Measurements from ENCODE around the gene SH2B2. TPM values are rescaled to one million over a fixed set of nuclear protein-coding genes. Genes with fewer than 3 reads are reported as not detected.

Gene SH2B2
- total RNA-seq, 1 experiment from 2014 or later = 12.1 TPM

GRCh38 chr7:102275123-102275703 lies 11.5 kb upstream of the SH2B2 start:
- H2AFZ ChIP-seq = no peak overlapping the region
- no peaks in the 10 kb centered on the region for H3K4me1 ChIP-seq (replicated peaks; ENCODE audit: insufficient read depth)
- CTCF ChIA-PET = interaction anchor here (0.6 kb wide), 1 partner anchor 1018 kb away, joined by 3 read pairs; no protein-coding TSS in a partner anchor
- no peaks in the 10 kb centered on the region for H4K20me1 ChIP-seq (ENCODE audit: insufficient read depth)
- POLR2A ChIA-PET (ENCODE audit: unreplicated experiment) = no interaction called here
- BruUV-seq (replicated peaks) = no TSS peak
- TF ChIP-seq, protein P1, sequence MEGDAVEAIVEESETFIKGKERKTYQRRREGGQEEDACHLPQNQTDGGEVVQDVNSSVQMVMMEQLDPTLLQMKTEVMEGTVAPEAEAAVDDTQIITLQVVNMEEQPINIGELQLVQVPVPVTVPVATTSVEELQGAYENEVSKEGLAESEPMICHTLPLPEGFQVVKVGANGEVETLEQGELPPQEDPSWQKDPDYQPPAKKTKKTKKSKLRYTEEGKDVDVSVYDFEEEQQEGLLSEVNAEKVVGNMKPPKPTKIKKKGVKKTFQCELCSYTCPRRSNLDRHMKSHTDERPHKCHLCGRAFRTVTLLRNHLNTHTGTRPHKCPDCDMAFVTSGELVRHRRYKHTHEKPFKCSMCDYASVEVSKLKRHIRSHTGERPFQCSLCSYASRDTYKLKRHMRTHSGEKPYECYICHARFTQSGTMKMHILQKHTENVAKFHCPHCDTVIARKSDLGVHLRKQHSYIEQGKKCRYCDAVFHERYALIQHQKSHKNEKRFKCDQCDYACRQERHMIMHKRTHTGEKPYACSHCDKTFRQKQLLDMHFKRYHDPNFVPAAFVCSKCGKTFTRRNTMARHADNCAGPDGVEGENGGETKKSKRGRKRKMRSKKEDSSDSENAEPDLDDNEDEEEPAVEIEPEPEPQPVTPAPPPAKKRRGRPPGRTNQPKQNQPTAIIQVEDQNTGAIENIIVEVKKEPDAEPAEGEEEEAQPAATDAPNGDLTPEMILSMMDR (conservative IDR thresholded peaks at IDR 0.05) = no peak
- TF ChIP-seq EZH2 (IDR thresholded peaks at IDR 0.05; ENCODE audit: low read depth) = no peak
- H3K27me3 ChIP-seq (ENCODE audit: insufficient read depth, low read depth) = no peaks in the 10 kb centered on the region
- H3K79me2 ChIP-seq (ENCODE audit: low read depth) = no peaks in the 10 kb centered on the region
- H3K4me3 ChIP-seq = no peak overlapping the region
- no peak overlapping the region for H3K4me2 ChIP-seq
- no peaks in the 10 kb centered on the region for H3K9me3 ChIP-seq (ENCODE audit: insufficient read depth, low read depth)
- H3K9me2 ChIP-seq (ENCODE audit: insufficient read depth) = no peaks in the 10 kb centered on the region
- intact Hi-C loops (cut with micrococcal nuclease; ENCODE audit: unreplicated experiment) = loop anchor here (10.0 kb wide), 1 partner anchor 190 kb away; the partner anchor contains the start of genes ALKBH4 and LRWD1
- peak in 1 of 2 experiments; percentile 22 for DNase-seq
- no peak overlapping the region for H3K27ac ChIP-seq
- H3F3A ChIP-seq (ENCODE audit: insufficient read depth, low read depth) = no peaks in the 10 kb centered on the region
- H3K36me3 ChIP-seq (ENCODE audit: low read depth) = no peaks in the 10 kb centered on the region

DNA sequence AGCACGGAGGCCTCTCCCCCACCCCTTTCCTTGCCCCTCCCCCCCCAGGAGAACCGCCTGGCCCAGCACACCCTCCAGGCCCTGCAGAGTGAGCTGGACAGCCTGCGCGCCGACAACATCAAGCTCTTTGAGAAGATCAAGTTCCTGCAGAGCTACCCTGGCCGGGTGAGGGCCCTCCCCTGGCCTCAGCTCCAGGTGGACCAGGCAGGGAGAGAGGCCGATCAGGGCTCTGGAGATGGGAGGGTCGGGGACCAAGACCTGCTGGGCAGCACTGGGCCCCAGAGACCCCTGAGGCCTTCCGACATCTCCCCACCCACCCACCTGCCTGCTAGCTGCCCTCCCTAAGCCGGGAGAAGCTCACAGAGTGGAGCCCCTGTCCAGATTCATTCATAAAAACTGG lies 8.8 kb upstream of the SH2B2 start:
- Histone ChIP-seq H3K4me1 (replicated peaks; ENCODE audit: insufficient read depth) (no peaks in the 10 kb centered on the region), H3K27ac (no peak overlapping the region), H2AFZ (no peak overlapping the region), H4K20me1 (ENCODE audit: insufficient read depth) (no peaks in the 10 kb centered on the region), H3K4me2 (no peak overlapping the region), H3F3A (ENCODE audit: insufficient read depth, low read depth) (no peaks in the 10 kb centered on the region), H3K36me3 (ENCODE audit: low read depth) (no peaks in the 10 kb centered on the region), H3K27me3 (ENCODE audit: insufficient read depth, low read depth) (no peaks in the 10 kb centered on the region), H3K9me2 (ENCODE audit: insufficient read depth) (no peaks in the 10 kb centered on the region), H3K4me3 (no peak overlapping the region), H3K79me2 (ENCODE audit: low read depth) (no peaks in the 10 kb centered on the region), H3K9me3 (ENCODE audit: insufficient read depth, low read depth) (no peaks in the 10 kb centered on the region)
- no TSS peak for BruUV-seq (replicated peaks)
- POLR2A ChIA-PET (ENCODE audit: unreplicated experiment) = interaction anchor here (0.8 kb wide), 1 partner anchor 57 kb away, joined by 10 read pairs; no protein-coding TSS in a partner anchor
- no peak for TF ChIP-seq EZH2 (IDR thresholded peaks at IDR 0.05; ENCODE audit: low read depth)
- TF ChIP-seq, protein P1 (conservative IDR thresholded peaks at IDR 0.05) = no peak
- CTCF ChIA-PET = interaction anchor here (0.6 kb wide), 1 partner anchor 115 kb away, joined by 7 read pairs; no protein-coding TSS in a partner anchor
- intact Hi-C loops (cut with micrococcal nuclease; ENCODE audit: unreplicated experiment) = loop anchor here (10.0 kb wide), 1 partner anchor 187 kb away; the partner anchor contains the start of genes ALKBH4 and LRWD1
- no peak for DNase-seq

DNA sequence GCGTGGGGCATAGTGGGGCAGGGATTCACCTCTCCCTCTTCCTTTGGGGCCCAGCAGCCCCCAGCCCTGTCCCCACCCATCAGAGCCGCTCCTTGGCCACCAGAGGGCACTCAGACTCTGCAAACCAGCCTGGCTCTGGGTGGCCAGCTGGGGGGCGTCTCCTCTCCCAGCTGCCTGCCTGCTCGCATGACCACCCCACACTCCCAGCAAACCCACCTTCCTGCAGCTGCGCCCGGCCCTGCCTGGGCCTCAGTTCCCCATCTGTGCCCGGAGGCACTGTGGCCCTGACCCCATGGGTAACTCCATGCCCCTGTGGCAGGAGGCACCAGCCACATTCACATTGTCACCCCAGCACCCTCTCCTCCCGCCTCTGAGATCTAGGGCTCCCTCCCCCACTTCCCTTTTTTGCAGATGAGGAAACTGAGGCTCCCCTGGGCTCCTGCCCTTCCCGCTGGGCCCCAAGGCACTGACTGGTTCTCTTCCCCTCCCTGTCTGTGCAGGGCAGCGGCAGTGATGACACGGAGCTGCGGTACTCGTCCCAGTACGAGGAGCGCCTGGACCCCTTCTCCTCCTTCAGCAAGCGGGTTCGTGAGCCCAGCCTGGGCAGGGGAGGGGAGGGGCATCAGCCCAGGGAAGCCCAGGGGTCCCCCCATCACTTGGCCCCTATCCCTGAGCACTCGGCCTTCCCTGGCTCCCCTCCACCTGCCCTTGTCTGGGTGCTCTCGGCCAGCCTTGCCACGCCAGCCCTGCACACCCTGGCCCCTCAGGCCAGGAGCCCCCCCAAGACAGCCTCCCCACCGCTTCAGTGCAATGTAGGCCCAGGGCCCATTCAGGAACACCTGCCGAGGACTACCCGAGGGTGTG lies 6.9 kb upstream of the SH2B2 start:
- no TSS peak for BruUV-seq (replicated peaks)
- intact Hi-C loops (cut with micrococcal nuclease; ENCODE audit: unreplicated experiment) = loop anchor here (1.0 to 10.0 kb wide), 2 partner anchors 111 to 185 kb away; partner anchors contain the start of genes ALKBH4 and LRWD1
- H3K79me2 ChIP-seq (ENCODE audit: low read depth) = no peaks in the 10 kb centered on the region
- H3K4me2 ChIP-seq = no peak overlapping the region
- no peaks in the 10 kb centered on the region for H3K27me3 ChIP-seq (ENCODE audit: insufficient read depth, low read depth)
- no peak overlapping the region for H3K4me3 ChIP-seq
- peak in 1 of 2 experiments; percentile 67 for DNase-seq
- no peak overlapping the region for H2AFZ ChIP-seq
- POLR2A ChIA-PET (ENCODE audit: unreplicated experiment) = no interaction called here
- no peaks in the 10 kb centered on the region for H3K9me3 ChIP-seq (ENCODE audit: insufficient read depth, low read depth)
- no peaks in the 10 kb centered on the region for H3K9me2 ChIP-seq (ENCODE audit: insufficient read depth)
- CTCF ChIA-PET = interaction anchor here (0.5 to 0.6 kb wide), 4 partner anchors 17 to 185 kb away, joined by 3 to 7 read pairs (median 4); no protein-coding TSS in a partner anchor
- no peak overlapping the region for H3K27ac ChIP-seq
- no peaks in the 10 kb centered on the region for H3K4me1 ChIP-seq (replicated peaks; ENCODE audit: insufficient read depth)
- H3K36me3 ChIP-seq (ENCODE audit: low read depth) = no peaks in the 10 kb centered on the region
- TF ChIP-seq EZH2 (IDR thresholded peaks at IDR 0.05; ENCODE audit: low read depth) = no peak
- TF ChIP-seq, protein P1 (conservative IDR thresholded peaks at IDR 0.05) = peak; percentile 78
- no peaks in the 10 kb centered on the region for H3F3A ChIP-seq (ENCODE audit: insufficient read depth, low read depth)
- H4K20me1 ChIP-seq (ENCODE audit: insufficient read depth) = no peaks in the 10 kb centered on the region

All from PC-9 (cell line).